H54 (cell line): Measurements from ENCODE around the gene CYREN.

ENCODE experiments used
- DNase-seq: peaks from one replicate; pipeline ENCODE4 v3.0.0; 2011; ENCODE audit warnings: low spot score, mixed read lengths; ENCODE audit not compliant: insufficient read length
- FAIRE-seq: peaks from 3 replicates; lab custom pipeline; 2011; peaks lifted over from hg19 to GRCh38; lab: Jason Lieb, UNC
- POLR2A ChIP-seq: IDR thresholded peaks from 2 replicates; pipeline ENCODE4 v1.6.1; 2011; ENCODE audit warnings: low read depth, mild to moderate bottlenecking, low read length

Gene CYREN

GRCh38 chr7:135205850-135206249 is 35.3 kb upstream of the CYREN start:
- TF ChIP-seq POLR2A: no peak
- DNase-seq (no peak), FAIRE-seq (no peak)

GRCh38 chr7:135204876-135205275 is 34.4 kb upstream of the CYREN start:
- no peak for DNase-seq
- TF ChIP-seq POLR2A: no peak
- FAIRE-seq: no peak

GRCh38 chr7:135204341-135204749 is 33.8 kb upstream of the CYREN start:
- DNase-seq (no peak), FAIRE-seq (no peak)
- no peak for TF ChIP-seq POLR2A

GRCh38 chr7:135201350-135201749 is 30.8 kb upstream of the CYREN start:
- TF ChIP-seq POLR2A: no peak
- no peak for DNase-seq
- no peak for FAIRE-seq

- no peak for DNase-seq
- FAIRE-seq: no peak
- TF ChIP-seq POLR2A: no peak
These were observed 30.4 kb upstream of the CYREN start for GRCh38 chr7:135200821-135201331.

GRCh38 chr7:135199439-135199838 is 28.9 kb upstream of the CYREN start:
- FAIRE-seq: no peak
- no peak for TF ChIP-seq POLR2A

GRCh38 chr7:135197906-135198655 is 27.6 kb upstream of the CYREN start:
- FAIRE-seq (no peak), DNase-seq (no peak)
- TF ChIP-seq POLR2A: no peak

More at GRCh38 chr7:135199439-135199838, 28.9 kb upstream of the CYREN start:
- no peak for DNase-seq

GRCh38 chr7:135197343-135197742 is 26.8 kb upstream of the CYREN start:
- FAIRE-seq (no peak), DNase-seq (no peak)
- no peak for TF ChIP-seq POLR2A

GRCh38 chr7:135195968-135196629 is 25.6 kb upstream of the CYREN start:
- TF ChIP-seq POLR2A: no peak
- FAIRE-seq: no peak
- DNase-seq: no peak

GRCh38 chr7:135195156-135195555 is 24.6 kb upstream of the CYREN start:
- DNase-seq (no peak), FAIRE-seq (no peak)
- TF ChIP-seq POLR2A: no peak

GRCh38 chr7:135194494-135195095 is 24.1 kb upstream of the CYREN start:
- DNase-seq (no peak), FAIRE-seq (no peak)
- TF ChIP-seq POLR2A: no peak

GRCh38 chr7:135193615-135194081 is 23.1 kb upstream of the CYREN start:
- no peak for TF ChIP-seq POLR2A
- no peak for DNase-seq
- no peak for FAIRE-seq

GRCh38 chr7:135192914-135193536 is 22.5 kb upstream of the CYREN start:
- no peak for TF ChIP-seq POLR2A
- no peak for DNase-seq
- no peak for FAIRE-seq

GRCh38 chr7:135190703-135191102 is 20.2 kb upstream of the CYREN start:
- FAIRE-seq: no peak
- no peak for TF ChIP-seq POLR2A

GRCh38 chr7:135189961-135190360 is 19.5 kb upstream of the CYREN start:
- TF ChIP-seq POLR2A: no peak
- FAIRE-seq (no peak), DNase-seq (no peak)

More at GRCh38 chr7:135190703-135191102, 20.2 kb upstream of the CYREN start:
- DNase-seq: no peak
